GM12878 (cell line): ENCODE data around the gene PREX1. TPM values are rescaled to one million over a fixed set of nuclear protein-coding genes. Genes with fewer than 3 reads are reported as not detected.
"Not testable (repeated sequence)": the region's sequence is repeated elsewhere in the genome, so short reads cannot be mapped to it uniquely, and the experiment has no call there.

Source experiments
- ATAC-seq: fragments of 200-7000 bp; cut with Tn5 transposase; 3 replicates; pipeline ENCODE4 v1.9.1; 2020; ENCODE audit warnings: mild to moderate bottlenecking, moderate library complexity
- BruUV-seq: library from RNA; stranded (reverse); fragments of 400-500 nt; replicated peaks from 2 replicates; lab custom pipeline; 2021; lab: Mats Ljungman, UMichigan
- CTCF ChIA-PET: fragments of 300-600 bp; sonication (Branson Sonifier 250); formaldehyde crosslinking; extraction: SDS; loops from one replicate; lab custom pipeline; 2021; ENCODE audit warnings: inconsistent platforms; lab: Yijun Ruan, JAX
- POLR2A ChIA-PET: fragments of 350-600 bp; formaldehyde crosslinking; extraction: SDS; loops from one replicate; lab custom pipeline; 2021; ENCODE audit warnings: inconsistent platforms; lab: Charles Lee
- RAD21 ChIA-PET: fragments of 300-600 bp; sonication (Branson Sonifier 250); formaldehyde crosslinking; loops from one replicate; lab custom pipeline; 2023; ENCODE audit warnings: antibody characterized with exemption; ENCODE audit not compliant: unreplicated experiment; lab: Charles Lee
- SMC1A ChIA-PET: fragments of 300-600 bp; sonication (Branson Sonifier 250); formaldehyde crosslinking; loops from one replicate; lab custom pipeline; 2023; ENCODE audit not compliant: unreplicated experiment, uncharacterized antibody; lab: Charles Lee
- DNase-seq: peaks from one replicate; pipeline ENCODE4 v3.0.0-alpha.2; 2011; ENCODE audit warnings: low read depth, low spot score
- FAIRE-seq: peaks from 3 replicates; lab custom pipeline; 2011; peaks lifted over from hg19 to GRCh38; lab: Jason Lieb, UNC
- H2AFZ ChIP-seq: 2 replicates; pipeline ENCODE4 v1.6.0; 2011; ENCODE audit warnings: low read depth, low read length, control low read depth; ENCODE audit not compliant: control insufficient read depth
- H3K27ac ChIP-seq: 2 replicates; pipeline ENCODE4 v1.5.1; 2011; ENCODE audit warnings: control low read depth; ENCODE audit not compliant: control insufficient read depth, insufficient read depth
- H3K27me3 ChIP-seq, 2 experiments: replicated peaks in 1 of 2; 2 replicates each; pipeline versions ENCODE4 v1.6.0 to v1.6.1; 2011; ENCODE audit warnings: low read length in 1 of 2; ENCODE audit not compliant: control insufficient read depth in 2 of 2, insufficient read depth in 2 of 2
- H3K36me3 ChIP-seq, 2 experiments: 2 replicates each; pipeline ENCODE4 v1.5.1; 2011; ENCODE audit warnings: low read length in 1 of 2; ENCODE audit not compliant: control insufficient read depth in 2 of 2, insufficient read depth in 2 of 2
- H3K4me1 ChIP-seq: 2 replicates; pipeline ENCODE4 v1.6.1; 2011; ENCODE audit warnings: mild to moderate bottlenecking, low read length, moderate library complexity, mixed read lengths; ENCODE audit not compliant: control insufficient read depth, insufficient read depth
- H3K4me2 ChIP-seq: 2 replicates; pipeline ENCODE4 v1.6.0; 2011; ENCODE audit warnings: control low read depth; ENCODE audit not compliant: control insufficient read depth, insufficient read depth
- H3K4me3 ChIP-seq: fragments of 200-600 bp; sonication (generic); 2 replicates; pipeline ENCODE4 v1.5.1; 2016
- H3K79me2 ChIP-seq: 2 replicates; pipeline ENCODE4 v1.6.0; 2011; ENCODE audit warnings: low read length; ENCODE audit not compliant: control insufficient read depth, insufficient read depth
- H3K9ac ChIP-seq: 2 replicates; pipeline ENCODE4 v1.8.0; 2011; ENCODE audit warnings: low read length, control low read depth, mixed read lengths; ENCODE audit not compliant: control insufficient read depth, insufficient read depth
- H3K9me3 ChIP-seq: replicated peaks from 3 replicates; pipeline ENCODE4 v1.5.1; 2011; ENCODE audit warnings: mild to moderate bottlenecking, low read length; ENCODE audit not compliant: control insufficient read depth, insufficient read depth
- H4K20me1 ChIP-seq: 2 replicates; pipeline ENCODE4 v1.6.0; 2011; ENCODE audit not compliant: control insufficient read depth, insufficient read depth
- BMI1 ChIP-seq: fragments of 450-650 bp; IDR thresholded peaks from 2 replicates; pipeline ENCODE4 v1.6.1; 2016; ENCODE audit warnings: mild to moderate bottlenecking, moderate library complexity, borderline replicate concordance
- NFYB ChIP-seq: IDR thresholded peaks from 2 replicates; pipeline ENCODE4 v1.6.1; 2011; ENCODE audit warnings: low read depth, mild to moderate bottlenecking, low read length, improper control_type of control experiment, moderate library complexity; ENCODE audit not compliant: insufficient read depth
- SMAD5 ChIP-seq: IDR thresholded peaks from 2 replicates; pipeline ENCODE4 v1.6.1; 2016; ENCODE audit warnings: antibody characterized with exemption, low read depth
- SMARCA5 ChIP-seq: fragments of 450-650 bp; IDR thresholded peaks from 2 replicates; pipeline ENCODE4 v1.6.1; 2017; ENCODE audit warnings: mild to moderate bottlenecking
- WGBS: methylation state at CpG from one replicate; pipeline ENCODE4 v1.1.6; 2016; ENCODE audit warnings: low lambda C conversion rate; ENCODE audit not compliant: insufficient replicate concordance, insufficient coverage; ENCODE audit errors: missing lambda C conversion rate; 5-methylcytosine and 5-hydroxymethylcytosine counted together
- in situ Hi-C: fragments of 300-500 bp; cut with MboI; formaldehyde crosslinking; loops from 9 replicates; pipeline ENCODE4 v1.14.3; 2018; ENCODE audit warnings: mixed read lengths
- intact Hi-C: fragments of 100-400 bp; cut with micrococcal nuclease; formaldehyde crosslinking; loops from one replicate; pipeline ENCODE4 v1.14.2; 2022; ENCODE audit not compliant: unreplicated experiment
- polyA plus RNA-seq, 11 experiments: library from polyadenylated mRNA; depleted of rRNA in 4 of 11; unstranded in 6 of 11; stranded (reverse) in 5 of 11; fragments of >200 nt; fragmentation: Nextera tagmentation in 4 of 11; fragmentation: Illumina TruSeq in 1 of 11; extraction: Ambion mirVana in 4 of 11; extraction: Trizol in 1 of 11; gene quantifications; 1 replicate in 1 of 11; 2 replicates in 10 of 11; pipeline versions ENCODE4 v1.2.1 to v1.2.3, GENCODE V29; 2011 to 2016; ENCODE audit warnings: inconsistent platforms in 2 of 11, missing spikeins in 2 of 11, low read depth in 1 of 11
- total RNA-seq, 4 experiments: library from RNA; depleted of rRNA in 3 of 4; stranded (reverse); fragments of >200 nt in 3 of 4; fragmentation: Illumina TruSeq in 1 of 4; extraction: Trizol in 1 of 4; gene quantifications; 2 replicates each; pipeline versions ENCODE4 v1.2.1 to v1.2.3, GENCODE V29; 2013 to 2021
- TF ChIP-seq, protein P1 (sequence below): IDR thresholded peaks from 2 replicates; pipeline ENCODE4 v1.6.1; 2011; ENCODE audit warnings: borderline replicate concordance, low read depth, mild to moderate bottlenecking, moderate library complexity, mixed read lengths, low read length; ENCODE audit not compliant: insufficient read depth; ENCODE audit errors: extremely low read length

Gene PREX1
- total and polyA plus RNA-seq, 10 of the 15 experiments (the other 5 are each of a cell fraction or from before 2014, with no cell fraction given): 2.6 to 114 (median 38.9) TPM

DNA sequence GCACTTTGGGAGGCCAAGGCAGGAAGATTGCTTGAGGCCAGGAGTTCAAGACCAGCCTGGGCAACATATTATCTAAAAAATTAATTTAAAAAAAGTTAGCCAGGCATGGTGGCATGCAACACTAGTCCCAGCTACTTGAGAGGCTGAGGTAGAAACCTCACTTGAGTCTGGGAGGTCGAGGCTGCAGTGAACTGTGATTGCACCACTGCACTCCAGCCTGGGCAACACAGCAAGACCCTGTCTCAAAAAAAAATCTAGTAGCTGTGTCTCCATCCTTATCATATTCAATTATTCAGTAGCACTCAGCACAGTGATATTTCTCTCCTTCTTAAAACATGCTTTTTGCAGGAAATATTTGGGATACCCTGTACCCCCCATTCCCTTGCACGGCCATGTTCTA lies 16.1 kb upstream of the PREX1 start:
- H3K79me2 ChIP-seq, H3K27ac ChIP-seq, H3K4me2 ChIP-seq, intact Hi-C loops, H3K36me3 ChIP-seq, H3K4me3 ChIP-seq, ATAC-seq, H3K9me3 ChIP-seq, H4K20me1 ChIP-seq, in situ Hi-C loops, BruUV-seq, DNase-seq, H2AFZ ChIP-seq, FAIRE-seq, H3K27me3 ChIP-seq, H3K9ac ChIP-seq: not testable (repeated sequence)
- peaks cover 42% of the 10 kb centered on the region for H3K4me1 ChIP-seq
- 72% methylated on average over 2 of the region's 2 CpGs for WGBS
- RAD21 ChIA-PET: interaction anchor here (0.9 kb wide), 1 partner anchor 10 kb away, joined by 3 read pairs; no protein-coding TSS in a partner anchor
- SMC1A ChIA-PET: interaction anchor here (3.6 kb wide), 1 partner anchor 12 kb away, joined by 31 read pairs; no protein-coding TSS in a partner anchor
- POLR2A ChIA-PET: interaction anchor here (0.8 kb wide), 1 partner anchor 11 kb away, joined by 3 read pairs; no protein-coding TSS in a partner anchor
- CTCF ChIA-PET: interaction anchor here (0.6 kb wide), 1 partner anchor 16 kb away, joined by 3 read pairs; the partner anchor contains the start of gene PREX1

DNA sequence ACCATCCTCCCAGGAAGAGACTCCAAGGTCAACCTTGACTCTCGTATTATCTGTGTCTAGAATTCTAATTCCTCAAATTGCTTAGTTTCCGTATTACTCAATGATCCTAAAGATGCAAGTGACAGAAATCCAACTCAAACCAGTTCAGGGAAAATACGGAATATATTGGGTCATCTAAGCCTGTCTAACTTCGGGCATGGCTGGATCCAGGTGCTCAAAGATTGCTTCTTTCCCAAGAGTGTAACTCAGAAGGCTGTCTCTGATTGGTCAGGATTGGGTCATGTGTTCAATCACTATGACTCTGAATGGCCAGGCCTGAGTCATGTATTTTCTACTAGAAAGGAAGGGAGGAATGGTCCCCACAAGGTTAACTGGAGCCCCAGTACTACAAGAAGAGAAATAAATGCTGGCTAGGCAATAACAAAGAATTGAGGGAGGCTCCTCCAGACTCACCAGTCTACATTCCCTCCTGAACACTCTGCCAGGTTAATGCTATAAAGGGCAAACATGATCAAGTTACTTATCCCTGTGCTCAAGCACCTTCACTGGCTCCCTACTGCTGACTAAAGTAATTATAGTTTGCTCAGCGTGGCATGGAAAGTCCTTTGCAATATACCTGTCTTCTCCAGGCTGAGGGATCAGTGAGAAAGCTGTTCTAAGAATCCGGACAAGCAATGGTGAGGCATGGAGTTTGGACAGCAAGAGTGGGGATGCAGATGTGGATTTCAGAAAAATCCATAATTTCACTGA lies 15.4 kb upstream of the PREX1 start:
- DNase-seq (no peak), ATAC-seq (no peak), FAIRE-seq (no peak)
- Histone ChIP-seq H3K36me3 (no peaks in the 10 kb centered on the region), H3K4me3 (no peak overlapping the region), H3K27ac (no peak overlapping the region), H3K9me3 (no peaks in the 10 kb centered on the region; the same call in 2 of the 3 replicates), H3K79me2 (no peaks in the 10 kb centered on the region), H3K4me2 (no peak overlapping the region), H3K27me3 (no peaks in the 10 kb centered on the region), H3K4me1 (peaks cover 46% of the 10 kb centered on the region), H3K9ac (no peak overlapping the region), H4K20me1 (no peaks in the 10 kb centered on the region), H2AFZ (no peak overlapping the region; the same call in 1 of the 2 replicates)
- POLR2A ChIA-PET: interaction anchor here (0.8 kb wide), 1 partner anchor 10 kb away, joined by 3 read pairs; no protein-coding TSS in a partner anchor
- TF ChIP-seq BMI1 (no peak), SMARCA5 (no peak), NFYB (peak; percentile 65), SMAD5 (no peak)
- TF ChIP-seq, protein P1, sequence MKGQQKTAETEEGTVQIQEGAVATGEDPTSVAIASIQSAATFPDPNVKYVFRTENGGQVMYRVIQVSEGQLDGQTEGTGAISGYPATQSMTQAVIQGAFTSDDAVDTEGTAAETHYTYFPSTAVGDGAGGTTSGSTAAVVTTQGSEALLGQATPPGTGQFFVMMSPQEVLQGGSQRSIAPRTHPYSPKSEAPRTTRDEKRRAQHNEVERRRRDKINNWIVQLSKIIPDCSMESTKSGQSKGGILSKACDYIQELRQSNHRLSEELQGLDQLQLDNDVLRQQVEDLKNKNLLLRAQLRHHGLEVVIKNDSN: peak; percentile 43
- WGBS: 87% methylated on average over 6 of the region's 6 CpGs
- CTCF ChIA-PET: interaction anchor here (0.6 kb wide), 1 partner anchor 15 kb away, joined by 3 read pairs; the partner anchor contains the start of gene PREX1
- intact Hi-C loops: no loop called here
- in situ Hi-C loops: no loop called here
- BruUV-seq: no TSS peak
- RAD21 ChIA-PET: interaction anchor here (0.9 kb wide), 1 partner anchor 9 kb away, joined by 3 read pairs; no protein-coding TSS in a partner anchor
- SMC1A ChIA-PET: interaction anchor here (3.6 kb wide), 1 partner anchor 11 kb away, joined by 31 read pairs; no protein-coding TSS in a partner anchor
